Forelimb muscle (tissue), 1 donor: ENCODE results near the gene REC8. TPM values are rescaled to one million over a fixed set of nuclear protein-coding genes. Genes with fewer than 3 reads are reported as not detected.
"Not testable (repeated sequence)": the region's sequence is repeated elsewhere in the genome, so short reads cannot be mapped to it uniquely, and the experiment has no call there.

Experiments used
- DNase-seq: peaks from one replicate; pipeline ENCODE4 v3.0.0-alpha.2; 2013; ENCODE audit warnings: low read depth
- polyA plus RNA-seq: library from polyadenylated mRNA; unstranded; fragments of 120-200 nt; gene quantifications from one replicate; pipeline ENCODE4 v1.2.1, GENCODE V29; 2013; ENCODE audit not compliant: insufficient read length

Gene REC8
- polyA plus RNA-seq, 1 donor = 8.2 TPM

DNA sequence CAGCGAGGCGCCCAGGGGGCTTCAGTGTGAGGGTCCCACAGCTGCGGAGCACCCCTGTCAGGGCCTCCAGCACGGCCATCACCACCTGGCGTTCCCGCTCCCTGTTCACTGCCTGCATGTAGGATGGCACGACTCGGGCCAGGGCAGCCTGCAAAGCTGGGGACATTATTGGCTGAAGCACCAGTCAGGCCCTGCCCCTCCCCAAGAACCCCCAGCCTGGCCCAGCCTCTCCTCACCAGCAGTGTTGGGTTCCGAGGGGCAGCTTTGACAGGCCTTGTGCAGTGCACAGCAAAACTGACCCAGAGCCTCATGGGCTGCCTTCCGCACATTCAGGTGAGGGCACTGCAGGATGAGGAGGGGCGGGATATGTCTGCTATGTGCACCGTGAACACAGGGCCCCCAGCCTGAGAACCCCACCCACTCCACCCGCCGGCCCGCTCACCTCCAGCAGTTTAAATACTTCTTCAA lies 11.2 kb downstream of the REC8 start:
- no peak for DNase-seq

DNA sequence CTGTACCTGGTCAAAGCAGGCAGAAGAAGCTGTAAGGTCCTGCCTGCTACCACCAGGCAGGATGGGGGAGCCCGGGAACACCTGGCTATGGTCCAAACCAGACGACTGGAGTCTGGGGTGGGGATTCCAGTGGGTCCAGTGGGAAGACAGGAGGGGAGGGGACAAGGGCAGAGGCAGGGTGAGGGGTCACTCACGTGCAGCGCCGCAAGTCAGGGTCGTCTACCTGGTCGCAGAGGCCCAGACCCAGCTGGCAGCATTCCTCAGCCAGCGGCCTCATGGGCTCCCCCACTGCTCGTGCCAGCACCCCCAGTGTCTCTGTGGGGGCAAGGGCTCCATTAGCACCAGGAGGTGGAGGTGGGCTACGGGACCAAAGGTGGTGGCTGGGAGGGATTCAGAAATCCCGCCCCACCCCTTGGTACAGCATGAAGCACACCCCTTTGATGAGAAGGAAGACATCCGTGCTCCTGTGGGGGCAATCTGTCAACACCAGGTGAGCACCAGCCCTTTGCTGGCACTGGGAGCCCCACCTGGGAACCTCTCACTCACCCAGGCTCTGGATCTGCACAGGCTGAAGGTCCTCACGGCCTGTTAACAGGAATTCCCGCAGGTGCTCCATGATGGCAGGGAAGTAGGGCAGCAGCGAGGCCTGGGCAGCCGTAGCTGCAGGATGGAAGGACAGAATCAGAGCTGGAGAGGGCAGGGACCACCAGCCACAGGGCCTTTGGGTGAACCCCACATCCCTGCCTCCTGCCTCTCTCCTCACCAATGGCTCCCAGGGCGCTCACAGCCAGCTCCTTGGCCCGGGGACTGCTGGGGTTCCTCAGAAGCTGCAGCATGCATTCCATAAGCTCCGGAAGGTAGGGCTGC lies 12.5 kb downstream of the REC8 start:
- DNase-seq = no peak

DNA sequence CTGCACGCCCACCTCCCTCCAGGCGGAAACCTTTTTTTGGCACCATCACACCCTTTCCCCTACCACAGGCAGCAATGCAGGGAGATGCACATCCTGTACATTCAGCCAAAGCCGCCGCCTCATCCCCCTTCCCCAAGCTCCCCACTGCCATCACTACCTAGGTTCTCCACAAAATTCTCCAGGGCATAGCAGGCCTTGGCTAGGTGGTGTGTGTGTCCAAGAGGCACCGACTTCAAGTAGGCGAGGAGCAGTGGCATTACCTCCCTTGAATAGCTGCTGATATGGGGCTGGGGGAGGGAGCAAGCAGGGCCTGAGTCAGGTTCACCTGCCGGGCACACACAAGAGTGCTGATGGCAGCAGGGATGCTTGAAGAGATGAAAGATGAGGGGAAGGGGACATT lies 13.1 kb downstream of the REC8 start:
- no peak for DNase-seq

DNA sequence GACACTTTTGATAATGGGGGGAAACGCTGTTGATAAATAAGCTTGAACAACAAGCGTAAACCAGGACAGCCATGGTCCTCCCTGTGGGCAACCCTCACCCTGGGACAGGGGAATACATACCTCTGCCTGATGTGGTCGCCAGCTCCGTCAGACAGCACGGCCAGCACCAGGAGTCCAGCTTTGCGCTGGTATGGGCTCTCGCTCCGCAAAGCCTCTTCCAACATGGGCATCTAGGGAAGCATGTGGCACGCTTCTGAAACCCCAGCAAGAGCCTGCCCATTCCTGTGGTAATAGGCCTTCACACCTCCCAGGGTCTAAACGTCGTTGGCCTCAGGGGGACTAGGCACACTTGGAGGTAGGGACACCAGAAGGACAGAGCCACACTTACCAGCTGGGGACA lies 13.9 kb downstream of the REC8 start:
- DNase-seq = no peak

DNA sequence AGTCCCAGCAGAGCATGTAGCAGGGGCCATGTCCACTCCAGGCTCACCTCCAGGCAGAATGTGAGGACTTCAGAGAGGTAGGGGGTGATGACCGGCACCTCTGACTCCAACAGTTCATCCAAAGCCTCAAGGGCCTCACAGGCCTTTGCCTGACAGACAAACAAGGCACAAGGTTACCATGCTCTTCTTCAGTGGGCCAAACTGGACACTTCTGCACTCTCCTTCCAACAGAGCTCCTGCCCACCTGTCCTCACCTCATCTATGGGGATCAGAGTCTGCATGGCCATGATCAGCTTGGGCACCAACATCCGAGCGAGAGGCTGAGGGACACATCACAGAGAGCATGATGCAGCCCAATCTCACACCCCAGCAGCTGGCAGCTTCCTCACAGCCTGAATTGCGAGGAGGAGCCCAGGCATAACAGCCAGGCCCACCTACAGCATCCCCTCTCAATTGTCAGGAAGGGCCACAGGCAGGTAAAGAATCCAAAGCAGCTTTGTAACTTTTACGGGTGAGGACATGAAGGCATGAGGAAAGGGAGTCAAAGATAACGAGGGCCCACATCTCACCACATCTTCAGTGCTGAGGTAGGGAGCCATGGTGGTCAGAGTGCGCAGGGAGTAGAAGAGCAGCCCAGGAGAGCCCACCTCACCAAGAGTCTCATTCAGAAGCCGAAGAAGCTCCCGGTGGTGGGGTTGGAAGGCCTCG lies 15.1 kb downstream of the REC8 start:
- DNase-seq = no peak

DNA sequence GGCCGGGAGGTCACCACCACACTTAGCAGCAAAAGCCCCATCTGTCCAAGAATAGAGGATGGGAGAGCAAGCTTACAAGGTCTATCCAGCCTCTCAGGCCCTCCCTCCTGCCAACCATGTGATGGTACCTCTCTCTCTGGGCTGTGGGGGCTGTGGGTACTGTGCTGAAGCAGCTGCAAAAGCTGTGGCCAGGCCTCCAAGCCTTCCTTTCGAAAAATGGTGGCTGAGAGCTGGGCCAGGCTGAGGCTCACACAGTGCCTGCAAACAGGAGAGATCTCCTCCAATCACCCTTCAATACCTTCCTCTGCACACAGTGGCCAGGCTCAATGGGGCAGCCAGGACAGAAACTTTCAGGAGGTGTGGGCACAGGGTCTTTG lies 15.6 kb downstream of the REC8 start:
- DNase-seq = no peak

DNA sequence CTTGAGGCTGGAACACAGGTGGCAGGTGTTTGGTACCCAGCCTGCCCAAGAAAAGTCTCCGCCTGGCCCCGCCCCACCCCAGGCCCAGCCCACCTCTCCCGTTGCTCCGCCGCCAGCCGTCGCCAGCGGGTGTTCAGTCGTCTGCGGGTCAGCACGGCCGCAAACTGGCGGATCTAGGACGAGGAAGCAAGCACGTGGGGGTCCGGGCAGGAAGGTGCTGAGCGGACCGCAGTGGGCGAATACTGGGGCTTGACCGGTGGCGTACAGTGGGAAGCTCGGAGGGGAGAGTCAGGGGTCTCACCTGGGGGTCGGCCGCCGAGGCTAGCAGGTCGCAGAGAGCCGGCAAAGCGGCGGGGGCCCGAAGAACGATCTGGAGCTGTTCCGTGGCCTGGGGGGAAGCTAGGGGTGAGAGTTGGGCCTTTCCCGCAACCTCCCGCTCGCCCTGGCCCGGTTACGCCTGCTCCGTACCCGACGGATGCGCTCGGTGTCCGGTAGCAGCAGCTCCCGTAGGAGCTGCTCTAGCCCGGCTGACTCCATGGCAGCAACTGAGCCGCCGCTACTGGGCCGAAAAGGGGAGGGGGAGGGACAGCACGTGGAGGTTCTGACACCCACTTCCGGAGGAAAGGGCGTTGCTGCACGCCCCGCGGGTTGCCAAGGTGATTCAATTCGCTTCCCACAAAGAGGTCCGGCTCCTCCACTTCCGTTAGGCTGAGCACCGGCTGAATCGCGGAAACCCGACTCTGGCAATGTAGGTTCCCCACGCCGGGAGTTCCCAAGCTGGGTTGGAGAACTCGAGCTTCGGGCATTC lies 16.6 kb downstream of the REC8 start, which contains the start of gene IPO4:
Gene IPO4 (minus strand): TSS at position 566 of the 808 bp plus-strand sequence. CDS start 29 bp downstream, at position 537.
- DNase-seq = peak; percentile 94

DNA sequence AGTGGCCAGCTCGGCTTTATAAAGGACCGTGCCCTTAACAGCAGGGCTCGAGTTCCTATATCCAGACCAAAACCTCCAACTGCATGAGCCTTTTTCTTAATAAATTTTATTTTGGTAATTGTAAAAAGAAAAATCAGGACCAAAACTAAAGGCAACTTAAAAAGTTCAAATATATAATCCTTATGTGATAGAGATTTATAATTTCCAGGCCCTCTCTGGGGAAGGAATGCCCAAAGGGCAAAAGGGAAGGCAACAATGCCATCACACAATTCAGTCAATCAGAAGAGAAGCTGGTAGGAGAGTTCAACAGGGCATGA lies 17.1 kb downstream of the REC8 start:
- DNase-seq = no peak

DNA sequence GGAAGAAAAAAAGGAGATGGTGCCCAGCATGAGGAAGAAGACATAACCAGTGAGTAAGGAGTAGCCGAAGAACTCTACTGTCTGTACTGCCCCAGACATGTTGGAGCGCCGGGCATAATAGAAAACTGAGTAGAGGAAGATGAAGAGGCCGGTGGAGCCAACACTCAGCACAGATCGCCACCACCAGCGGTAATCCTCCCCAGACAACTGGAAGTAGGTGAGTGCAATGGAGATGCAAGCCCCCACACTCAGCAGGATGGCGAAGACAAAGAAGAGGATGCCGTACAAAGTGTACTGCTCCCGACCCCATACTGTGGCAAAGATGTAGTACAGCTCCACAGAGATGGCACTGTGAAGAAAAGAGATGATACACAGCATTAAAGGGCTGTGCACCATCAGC lies 17.6 kb downstream of the REC8 start:
- no peak for DNase-seq

DNA sequence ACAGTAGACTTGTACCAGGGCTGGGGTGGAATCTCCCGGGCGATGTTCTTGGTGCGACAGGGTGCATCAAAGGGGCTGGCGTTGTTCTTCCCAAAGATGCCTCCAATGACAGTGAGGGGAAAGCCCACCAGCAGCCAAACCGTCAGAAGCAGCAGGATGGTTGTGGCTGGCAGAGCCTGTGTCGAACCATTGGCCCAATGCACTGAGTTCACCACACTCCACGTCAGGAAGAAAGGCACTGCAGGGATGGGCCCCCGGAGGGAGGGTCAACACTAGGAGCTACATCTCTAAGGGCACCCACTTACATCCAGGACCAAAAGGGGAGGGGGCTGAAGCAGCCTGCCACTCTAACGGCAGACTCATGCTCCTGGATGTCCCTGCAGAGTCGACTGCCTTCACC lies 18.5 kb downstream of the REC8 start:
- no peak for DNase-seq

DNA sequence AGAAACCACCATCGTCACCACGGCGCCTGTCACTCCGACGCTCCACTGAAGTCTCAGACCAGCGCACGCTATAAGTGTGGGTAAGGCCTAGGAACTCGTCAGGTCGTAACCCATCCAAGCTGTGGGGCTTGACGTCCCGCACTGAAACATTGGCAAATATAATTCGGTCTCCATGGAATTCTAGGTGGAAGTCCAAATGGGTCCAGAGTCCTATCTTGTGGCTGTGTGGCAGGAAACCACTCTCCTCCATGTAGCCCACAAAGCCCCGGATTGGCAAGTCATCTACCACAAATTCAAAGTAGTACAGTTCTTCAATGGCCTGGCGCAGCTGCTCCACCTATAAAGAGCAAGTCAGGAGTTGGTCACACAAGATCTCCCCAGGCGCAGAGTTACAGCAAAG lies 21.1 kb downstream of the REC8 start:
- no peak for DNase-seq

DNA sequence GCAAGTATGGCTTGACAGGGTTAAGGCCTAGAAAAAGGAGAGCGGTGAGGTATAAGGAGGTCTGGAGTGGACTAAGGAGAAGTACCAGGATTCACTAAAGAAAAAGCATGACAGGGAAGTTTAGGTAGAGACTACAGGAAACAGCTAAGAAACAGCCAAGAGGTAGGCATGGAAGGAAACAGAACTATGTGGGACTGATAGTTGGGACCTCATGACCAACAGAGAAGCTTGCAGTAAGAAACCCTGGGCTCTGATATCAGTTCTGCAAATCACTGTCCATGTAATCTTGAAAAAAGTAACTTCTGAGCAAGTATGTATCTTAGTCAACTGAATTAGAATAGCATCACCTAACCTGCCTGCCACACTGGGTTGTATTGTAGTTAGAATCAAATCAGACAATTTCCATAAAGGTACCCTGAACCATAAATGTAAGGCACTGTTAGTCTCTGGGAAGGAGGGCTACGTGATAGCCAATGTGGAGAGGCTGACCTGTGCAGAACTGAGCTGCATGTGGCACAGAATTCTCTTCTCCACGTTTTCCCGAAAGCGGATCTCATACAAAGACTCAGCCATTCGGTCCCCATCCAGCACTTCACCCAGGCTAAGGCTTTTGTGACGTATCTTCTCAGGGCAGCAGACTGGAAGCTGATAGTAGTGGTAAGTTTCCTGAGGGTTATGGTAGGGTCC lies 22.4 kb downstream of the REC8 start:
- DNase-seq = no peak

DNA sequence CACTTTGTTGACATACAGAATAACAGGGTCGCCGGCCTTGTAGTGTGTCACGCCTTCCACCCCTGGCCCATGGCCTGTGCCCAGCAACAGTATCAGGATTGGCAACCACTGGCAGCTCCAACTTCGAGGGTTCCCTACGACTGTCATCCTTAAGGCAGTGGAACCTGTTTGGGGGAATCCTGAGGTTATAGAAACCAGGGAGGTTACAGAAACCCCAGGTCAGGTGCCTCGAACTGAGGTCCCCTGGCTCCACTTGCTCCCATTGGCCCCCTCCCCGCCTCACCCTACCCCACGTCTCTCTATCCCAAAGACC lies 22.9 kb downstream of the REC8 start:
- no peak for DNase-seq

DNA sequence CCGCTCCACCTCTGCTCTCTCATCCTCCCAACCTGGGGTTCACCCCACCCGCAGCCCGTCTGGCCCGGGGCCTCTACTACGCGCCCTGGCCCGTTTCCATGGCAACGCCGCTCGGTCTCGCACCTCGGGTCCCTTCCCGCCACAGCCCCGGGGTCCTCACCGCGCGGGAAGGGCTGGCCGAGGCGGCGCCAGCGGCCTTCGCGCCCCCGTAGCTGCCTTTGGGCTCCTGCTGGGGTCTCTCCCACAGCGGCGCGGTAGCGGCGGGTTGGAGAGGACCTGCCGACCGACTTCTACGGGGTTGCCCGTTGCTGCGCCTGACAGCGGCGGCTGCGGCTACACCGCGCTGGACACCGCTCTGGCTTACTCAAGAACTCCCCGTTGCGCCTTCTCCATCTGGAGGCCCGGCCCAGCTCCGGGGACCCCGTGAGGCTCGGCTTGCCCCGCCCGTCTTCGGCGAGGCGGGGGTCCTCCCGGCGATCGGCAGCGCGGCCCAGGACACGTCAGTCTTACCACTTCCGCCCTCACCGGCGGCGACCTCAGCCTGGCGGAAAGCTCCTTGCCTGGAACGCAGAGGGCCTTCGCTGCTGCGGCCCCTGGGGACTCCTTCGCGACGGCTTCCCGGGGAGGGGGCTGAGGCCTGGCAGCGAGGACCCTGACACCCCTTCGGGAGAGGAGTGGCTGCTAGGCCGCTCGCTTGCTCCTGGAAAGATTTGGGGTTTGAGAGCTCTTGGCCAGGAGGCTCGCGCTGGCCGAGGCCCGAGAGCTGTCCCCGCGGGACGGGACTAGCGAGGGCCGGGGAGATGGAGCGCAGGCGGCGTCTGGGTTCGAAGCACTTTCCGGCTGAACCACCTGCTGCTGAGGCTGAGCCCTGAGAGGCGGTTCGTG lies 23.5 kb downstream of the REC8 start, which contains the start of gene TM9SF1:
Gene TM9SF1 (minus strand): TSS at position 256 of the 885 bp plus-strand sequence. CDS start 422 bp downstream, outside the sequence.
- peak; percentile 51 for DNase-seq

DNA sequence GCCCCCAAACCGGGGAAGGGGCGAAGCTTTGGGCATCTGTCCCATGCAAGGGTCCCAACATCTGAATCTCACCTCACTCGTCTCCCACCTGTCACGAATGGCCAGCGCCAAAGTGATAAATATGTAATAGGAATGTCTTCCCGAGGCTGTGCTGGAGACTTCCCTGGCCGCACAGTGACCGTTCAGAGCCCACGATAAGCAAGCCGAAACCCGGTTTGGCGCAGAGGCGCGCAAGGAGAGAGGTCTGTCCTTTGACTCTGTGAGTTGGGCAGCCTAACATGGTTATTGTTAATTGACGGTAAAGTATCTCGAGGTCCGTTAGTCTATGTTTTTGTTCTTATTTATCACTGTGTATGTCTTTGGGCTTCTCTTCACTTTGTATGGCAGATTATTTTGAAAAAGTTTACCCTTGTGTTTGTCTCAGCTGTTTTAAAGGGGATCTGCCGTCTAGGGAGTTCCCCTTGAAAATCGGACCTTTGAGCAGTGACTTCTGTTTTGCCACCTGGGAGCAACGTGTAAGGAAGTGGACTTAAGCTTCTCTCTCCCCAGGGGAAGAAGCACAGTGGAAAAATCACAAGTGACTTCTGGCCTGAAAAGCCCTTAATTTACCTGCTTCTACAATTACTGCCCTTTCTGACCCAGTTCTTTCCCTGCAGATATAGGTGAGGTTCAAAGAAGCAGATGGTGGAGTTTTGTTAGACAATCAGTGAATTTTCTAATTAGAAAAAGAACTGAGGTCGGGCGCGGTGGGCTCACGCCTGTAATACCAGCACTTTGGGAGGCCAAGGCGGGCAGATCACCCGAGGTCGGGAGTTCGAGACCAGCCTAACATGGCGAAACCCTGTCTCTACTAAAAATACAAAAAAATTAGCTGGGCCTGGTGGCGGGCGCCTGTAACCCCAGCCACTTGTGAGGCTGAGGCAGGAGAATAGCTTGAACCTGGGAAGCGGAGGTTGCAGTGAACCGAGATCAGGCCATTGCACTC lies 24.5 kb downstream of the REC8 start:
- DNase-seq = no peak

DNA sequence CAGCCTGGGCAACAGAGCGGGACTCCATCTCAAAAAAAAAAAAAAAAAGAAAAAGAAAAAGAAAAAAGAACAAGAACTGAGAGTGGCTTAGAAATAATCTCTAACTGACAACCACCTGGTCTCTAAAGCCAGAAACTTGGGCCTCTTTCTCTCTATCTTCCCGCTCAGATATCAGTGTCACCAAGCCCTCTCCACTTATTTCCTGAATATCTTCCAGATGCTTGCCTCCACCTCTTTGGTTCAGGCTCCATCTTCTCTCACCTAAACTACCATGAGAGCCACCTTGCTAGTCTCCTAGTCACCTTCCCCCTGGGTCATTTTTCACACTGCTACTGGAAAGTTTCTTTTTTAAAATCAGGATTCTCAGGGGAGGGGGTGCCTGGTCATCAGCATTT lies 25.2 kb downstream of the REC8 start:
- DNase-seq = no peak

DNA sequence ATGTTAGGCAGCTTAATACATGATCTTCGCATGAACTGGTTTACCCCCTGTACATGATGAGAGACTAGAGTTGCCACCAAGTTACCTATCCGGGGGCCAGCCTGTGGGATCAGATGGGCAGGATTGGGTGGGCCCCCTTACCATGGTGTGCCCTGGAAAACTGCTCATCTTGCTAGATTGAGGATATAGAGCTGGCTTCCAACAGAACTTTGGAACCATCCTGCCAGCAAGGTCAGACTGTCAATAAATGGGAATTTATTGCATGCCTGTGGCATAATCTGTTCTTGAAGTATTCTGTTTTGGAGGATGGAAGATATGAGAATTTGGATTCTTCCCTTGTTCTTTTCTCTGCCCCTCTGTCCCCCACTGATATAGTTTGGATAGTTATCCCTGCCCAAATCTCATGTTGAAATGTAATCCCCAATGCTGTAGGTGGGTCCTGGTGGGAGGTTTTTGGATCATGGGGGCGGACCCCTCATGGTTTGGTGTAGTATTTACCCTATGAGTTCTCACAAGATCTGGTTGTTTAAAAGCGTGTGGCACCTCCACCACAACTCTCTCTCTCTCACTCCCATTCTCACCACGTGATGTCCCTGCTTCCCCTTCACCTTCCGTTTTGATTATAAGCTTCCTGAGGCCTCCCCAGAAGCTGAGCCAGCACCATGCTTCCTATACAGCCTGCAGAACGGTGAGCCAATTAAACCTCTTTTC lies 27.1 kb downstream of the REC8 start:
- no peak for DNase-seq

DNA sequence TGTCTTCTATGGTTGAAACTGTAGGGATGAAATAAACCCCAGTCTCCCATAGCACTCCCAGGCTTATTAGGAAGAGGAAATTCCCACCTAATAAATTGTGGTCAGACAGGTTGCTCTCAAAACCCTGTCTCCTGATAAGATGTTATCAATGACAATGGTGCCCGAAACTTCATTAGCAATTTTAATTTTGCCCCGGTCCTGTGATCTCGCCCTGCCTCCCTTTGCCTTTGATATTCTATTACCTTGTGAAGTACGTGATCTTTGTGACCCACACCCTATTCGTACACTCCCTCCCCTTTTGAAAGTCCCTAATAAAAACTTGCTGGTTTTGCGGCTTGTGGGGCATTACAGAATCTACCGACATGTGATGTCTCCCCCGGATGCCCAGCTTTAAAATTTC lies 30.7 kb downstream of the REC8 start:
- not testable (repeated sequence) for DNase-seq
